A673 (cell line): Measurements from ENCODE around the gene MGME1.

Source experiments
- CTCF ChIP-seq: fragments of 300-800, 200-600 bp; sonication (generic); conservative IDR thresholded peaks from 2 replicates; pipeline ENCODE4 v1.5.1; 2017; ENCODE audit warnings: low read depth, mild to moderate bottlenecking, antibody characterized with exemption, low read length, moderate library complexity, mixed read lengths
- EZH2 ChIP-seq: fragments of 200-600 bp; sonication (generic); IDR thresholded peaks from 2 replicates; pipeline ENCODE4 v1.6.1; 2017; ENCODE audit warnings: borderline replicate concordance, low read depth, mild to moderate bottlenecking, mixed read lengths, antibody characterized with exemption, low read length; ENCODE audit not compliant: poor library complexity, severe bottlenecking

- TF ChIP-seq CTCF = no peak
- TF ChIP-seq EZH2 = no peak
Measured at GRCh38 chr20:17969278-17969883, 563 bp downstream of the MGME1 start.
